Breast epithelium (tissue), 4 donors: ENCODE measurements around the gene CLASP1. TPM values are rescaled to one million over a fixed set of nuclear protein-coding genes. Genes with fewer than 3 reads are reported as not detected.

Source experiments
- DNase-seq, 2 donors: peaks; one replicate each; pipeline ENCODE4 v3.0.0-alpha.2; 2019; ENCODE audit warnings: low spot score in 2 of 2
- H3K27ac ChIP-seq, 2 donors: fragments of 200-600 bp; sonication (generic) in 1 of 2; one replicate each; pipeline ENCODE4 v1.5.1; 2016 to 2019; ENCODE audit warnings: mild to moderate bottlenecking in 1 of 2
- H3K27me3 ChIP-seq, 2 donors: fragments of 200-600 bp; sonication (generic) in 1 of 2; one replicate each; pipeline versions ENCODE4 v1.5.1 to v1.6.0; 2017 to 2019; ENCODE audit warnings: control low read depth in 1 of 2, mild to moderate bottlenecking in 1 of 2
- H3K36me3 ChIP-seq: fragments of 200-600 bp; one replicate; pipeline ENCODE4 v1.5.1; 2019
- H3K4me1 ChIP-seq, 2 donors: fragments of 200-600 bp; sonication (generic); one replicate each; pipeline ENCODE4 v1.5.1; 2016 to 2019; ENCODE audit warnings: control low read depth in 1 of 2
- H3K4me3 ChIP-seq, 3 donors: fragments of 200-600 bp; sonication (generic); 1 replicate in 2 of 3; 2 replicates in 1 of 3; pipeline ENCODE4 v1.5.1; 2016 to 2019; ENCODE audit warnings: mild to moderate bottlenecking in 3 of 3, moderate library complexity in 2 of 3
- H3K9me3 ChIP-seq, 2 donors: fragments of 200-600 bp; sonication (generic) in 1 of 2; one replicate each; pipeline ENCODE4 v1.5.1; 2016 to 2019; ENCODE audit warnings: control low read depth in 1 of 2
- POLR2A ChIP-seq: fragments of 450-650 bp; IDR thresholded peaks from one replicate; pipeline ENCODE4 v1.6.1; 2016; ENCODE audit warnings: antibody characterized with exemption, mild to moderate bottlenecking, moderate library complexity
- POLR2AphosphoS5 ChIP-seq, 3 donors: sonication (generic); formaldehyde crosslinking; IDR thresholded peaks; one replicate each; pipeline ENCODE4 v1.6.1; 2017; ENCODE audit warnings: antibody characterized with exemption in 3 of 3
- intact Hi-C: fragments of 100-400 bp; cut with DNase I; formaldehyde crosslinking; loops from one replicate; pipeline ENCODE4 v1.15.1; 2023; ENCODE audit warnings: low total_unique reads
- total RNA-seq, 3 donors: library from RNA; depleted of rRNA; stranded (reverse); fragments of >200 nt; gene quantifications; one replicate each; pipeline ENCODE4 v1.1.0, GENCODE V29; 2016
- TF ChIP-seq, protein P1 (sequence below), 3 donors: fragments of 450-650 bp; IDR thresholded peaks; one replicate each; pipeline ENCODE4 v1.5.1; 2016 to 2017; ENCODE audit warnings: antibody characterized with exemption in 3 of 3, mild to moderate bottlenecking in 3 of 3, moderate library complexity in 3 of 3

Gene CLASP1
- total RNA-seq, 3 donors from 2014 or later, result 80.3 to 106 (median 98.7) TPM

DNA sequence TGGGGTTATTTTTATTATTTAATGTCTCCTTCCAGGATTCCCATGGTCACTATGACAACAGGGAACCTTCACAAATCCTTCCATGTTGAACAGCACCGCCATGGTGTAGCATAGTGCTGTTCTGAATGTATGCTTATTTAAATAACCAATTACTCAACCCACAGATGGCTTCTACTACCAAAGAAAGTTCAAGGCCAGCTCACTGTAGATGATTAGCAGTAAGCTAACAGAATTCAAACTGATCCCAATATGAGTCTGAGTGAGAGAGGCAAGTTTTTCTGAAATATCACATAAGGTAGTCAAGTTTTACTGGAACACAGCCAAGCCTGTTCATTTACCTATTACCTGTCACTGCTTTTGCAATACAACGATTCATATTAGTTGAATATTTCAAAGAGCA lies 51.2 kb downstream of the CLASP1 start:
- no peaks in the 10 kb centered on the region for H3K9me3 ChIP-seq
- no peaks in the 10 kb centered on the region for H3K36me3 ChIP-seq
- DNase-seq, result no peak
- intact Hi-C loops, result no loop called here
- H3K27me3 ChIP-seq, result no peaks in the 10 kb centered on the region
- no peak overlapping the region for H3K4me3 ChIP-seq
- no peak overlapping the region for H3K27ac ChIP-seq
- H3K4me1 ChIP-seq, result no peaks in the 10 kb centered on the region
- TF ChIP-seq POLR2A, result no peak
- TF ChIP-seq POLR2AphosphoS5 (IDR thresholded peaks at IDR 0.05), result no peak
- TF ChIP-seq, protein P1, sequence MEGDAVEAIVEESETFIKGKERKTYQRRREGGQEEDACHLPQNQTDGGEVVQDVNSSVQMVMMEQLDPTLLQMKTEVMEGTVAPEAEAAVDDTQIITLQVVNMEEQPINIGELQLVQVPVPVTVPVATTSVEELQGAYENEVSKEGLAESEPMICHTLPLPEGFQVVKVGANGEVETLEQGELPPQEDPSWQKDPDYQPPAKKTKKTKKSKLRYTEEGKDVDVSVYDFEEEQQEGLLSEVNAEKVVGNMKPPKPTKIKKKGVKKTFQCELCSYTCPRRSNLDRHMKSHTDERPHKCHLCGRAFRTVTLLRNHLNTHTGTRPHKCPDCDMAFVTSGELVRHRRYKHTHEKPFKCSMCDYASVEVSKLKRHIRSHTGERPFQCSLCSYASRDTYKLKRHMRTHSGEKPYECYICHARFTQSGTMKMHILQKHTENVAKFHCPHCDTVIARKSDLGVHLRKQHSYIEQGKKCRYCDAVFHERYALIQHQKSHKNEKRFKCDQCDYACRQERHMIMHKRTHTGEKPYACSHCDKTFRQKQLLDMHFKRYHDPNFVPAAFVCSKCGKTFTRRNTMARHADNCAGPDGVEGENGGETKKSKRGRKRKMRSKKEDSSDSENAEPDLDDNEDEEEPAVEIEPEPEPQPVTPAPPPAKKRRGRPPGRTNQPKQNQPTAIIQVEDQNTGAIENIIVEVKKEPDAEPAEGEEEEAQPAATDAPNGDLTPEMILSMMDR (IDR thresholded peaks at IDR 0.05), result no peak

DNA sequence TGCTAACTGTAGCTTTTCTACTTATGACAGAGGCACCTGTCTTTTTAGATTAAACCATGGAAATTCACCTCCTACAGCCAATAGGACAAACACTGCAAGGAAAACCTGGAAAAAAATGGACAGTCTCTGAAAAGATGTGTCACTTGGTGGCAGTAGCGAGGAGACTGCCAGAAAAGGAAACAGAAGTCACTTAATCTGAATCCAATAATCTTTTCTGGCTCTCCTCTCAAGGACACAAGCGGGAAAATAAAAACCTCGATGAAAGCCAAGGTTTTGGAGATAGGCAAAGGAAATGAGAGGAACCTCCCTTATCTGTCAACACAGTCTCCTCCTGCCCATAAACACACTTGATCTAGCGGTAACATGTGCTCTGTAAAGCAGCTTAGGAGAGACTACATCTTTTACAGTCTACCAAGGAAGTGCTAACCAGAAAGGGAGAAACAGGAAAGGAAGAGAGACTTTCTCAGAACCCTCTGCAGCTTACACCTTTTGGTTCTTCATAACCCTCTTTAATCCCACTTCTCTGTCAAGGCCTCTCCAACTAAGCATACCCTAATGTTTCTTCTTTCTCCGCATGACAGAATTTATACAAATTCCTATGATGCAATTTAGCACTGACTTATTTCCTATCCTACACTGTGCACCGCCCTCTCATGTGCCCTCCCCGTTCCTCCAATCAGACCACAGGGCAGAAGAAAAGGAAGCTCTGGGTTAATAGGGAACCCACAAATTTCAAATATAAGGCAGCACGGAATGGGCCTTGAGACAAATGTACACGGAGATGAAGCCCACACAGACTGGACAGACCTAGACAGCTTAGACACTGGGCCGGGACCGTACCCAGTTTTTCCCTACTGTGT lies 52.8 kb downstream of the CLASP1 start:
- intact Hi-C loops, result no loop called here
- TF ChIP-seq POLR2AphosphoS5 (IDR thresholded peaks at IDR 0.05), result no peak
- TF ChIP-seq, protein P1 (IDR thresholded peaks at IDR 0.05), result peak in 2 of 3 donors; percentile 15 to 20
- Histone ChIP-seq H3K4me3 (peak overlapping the region in 1 of 3 donors; percentile 17), H3K27ac (peak overlapping the region in 1 of 2 donors; percentile 48), H3K9me3 (no peaks in the 10 kb centered on the region), H3K36me3 (no peaks in the 10 kb centered on the region), H3K4me1 (no peaks in the 10 kb centered on the region), H3K27me3 (no peaks in the 10 kb centered on the region)
- DNase-seq, result no peak

DNA sequence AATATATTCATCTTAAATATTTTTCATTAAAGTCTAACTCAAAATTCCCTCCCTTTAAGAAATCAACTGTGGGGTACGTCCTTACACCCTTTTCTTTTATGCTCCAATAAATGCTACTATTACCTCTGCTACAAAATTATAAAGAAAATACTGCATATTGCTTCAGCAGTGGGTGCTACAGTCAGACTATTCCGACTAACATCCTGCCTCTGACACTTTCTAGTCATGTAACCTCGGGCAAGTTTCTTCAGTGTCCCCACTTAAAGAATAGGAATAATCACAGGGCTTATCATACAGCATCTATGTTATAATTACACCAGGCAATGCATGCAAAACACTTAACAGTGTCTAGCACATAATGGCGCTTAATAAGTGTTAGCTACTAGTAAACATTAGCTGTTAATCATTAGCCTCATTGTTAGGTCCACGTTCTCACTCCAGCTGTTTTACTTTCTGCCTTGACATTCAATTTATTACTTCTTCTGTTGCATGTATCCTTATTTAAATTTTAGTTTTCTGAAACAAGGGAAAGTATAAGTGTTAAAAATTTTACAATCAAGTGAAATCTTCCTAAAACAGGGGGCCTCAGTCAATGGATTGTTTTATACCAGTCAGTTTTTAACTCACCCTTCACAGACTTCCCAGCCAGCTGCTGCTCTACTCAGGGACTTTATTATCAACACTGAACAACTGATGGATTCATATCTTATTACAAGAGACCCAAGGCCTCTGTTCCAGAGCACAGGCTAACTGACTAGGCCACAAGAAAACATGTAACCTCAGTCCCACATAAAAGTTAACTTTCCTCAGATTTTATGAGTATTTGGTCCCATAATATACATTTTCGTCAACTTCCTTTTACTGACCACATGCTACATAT lies 54.0 kb downstream of the CLASP1 start:
- no peak overlapping the region for H3K27ac ChIP-seq
- H3K4me3 ChIP-seq, result no peak overlapping the region
- no peaks in the 10 kb centered on the region for H3K27me3 ChIP-seq
- DNase-seq, result no peak
- H3K36me3 ChIP-seq, result no peaks in the 10 kb centered on the region
- intact Hi-C loops, result no loop called here
- no peaks in the 10 kb centered on the region for H3K9me3 ChIP-seq
- H3K4me1 ChIP-seq, result no peaks in the 10 kb centered on the region
- TF ChIP-seq POLR2A, result no peak

DNA sequence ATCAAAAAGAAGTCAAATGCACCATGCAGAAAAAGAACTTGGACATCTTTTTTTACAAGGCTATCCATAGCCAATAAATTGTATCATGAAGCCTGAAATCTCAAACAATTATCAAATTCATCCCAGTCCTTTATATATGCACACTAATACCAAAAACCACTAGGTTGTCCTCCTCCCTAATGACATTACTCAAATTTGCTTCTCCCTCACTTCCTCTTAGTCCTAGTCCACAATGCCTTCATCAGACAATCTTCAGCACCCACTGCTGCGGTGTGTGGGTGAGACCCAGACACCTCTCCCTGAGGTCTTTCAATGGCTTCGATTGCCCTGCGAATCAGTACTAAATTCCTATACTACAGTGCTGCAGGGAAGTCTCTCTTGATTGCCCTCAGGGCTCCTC lies 58.1 kb downstream of the CLASP1 start:
- intact Hi-C loops, result no loop called here
- Histone ChIP-seq H3K27me3 (no peaks in the 10 kb centered on the region), H3K4me1 (no peaks in the 10 kb centered on the region), H3K9me3 (no peaks in the 10 kb centered on the region), H3K36me3 (no peaks in the 10 kb centered on the region), H3K27ac (no peak overlapping the region), H3K4me3 (no peak overlapping the region)
- TF ChIP-seq, protein P1 (IDR thresholded peaks at IDR 0.05), result no peak
- TF ChIP-seq POLR2A (no peak), POLR2AphosphoS5 (IDR thresholded peaks at IDR 0.05) (no peak)
- DNase-seq, result no peak

DNA sequence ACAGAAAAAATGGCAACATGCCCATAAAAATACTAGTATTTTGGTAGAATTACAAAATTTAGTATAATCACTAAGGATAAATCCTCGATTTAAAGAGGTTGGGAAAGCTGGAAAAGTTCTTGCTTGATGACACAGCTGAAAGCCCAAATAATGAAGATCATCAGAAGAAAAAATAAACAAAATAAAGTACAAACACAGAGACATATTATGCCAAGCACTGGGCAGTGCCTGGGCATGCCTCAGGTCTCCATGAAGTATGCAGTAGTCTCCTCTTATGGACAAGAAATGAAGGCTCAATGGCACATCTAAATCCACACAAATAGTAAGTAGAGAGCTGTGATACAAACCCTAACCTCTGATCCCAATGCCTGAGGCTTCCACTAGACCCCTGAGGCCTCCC lies 60.9 kb downstream of the CLASP1 start:
- H3K36me3 ChIP-seq, result no peaks in the 10 kb centered on the region

More for the DNA sequence above, 60.9 kb downstream of the CLASP1 start:
- Histone ChIP-seq H3K27ac (no peak overlapping the region), H3K4me3 (no peak overlapping the region), H3K27me3 (no peaks in the 10 kb centered on the region), H3K4me1 (no peaks in the 10 kb centered on the region), H3K9me3 (no peaks in the 10 kb centered on the region)
- intact Hi-C loops, result no loop called here
- TF ChIP-seq, protein P1 (IDR thresholded peaks at IDR 0.05), result no peak
- no peak for TF ChIP-seq POLR2A
- no peak for TF ChIP-seq POLR2AphosphoS5 (IDR thresholded peaks at IDR 0.05)
- DNase-seq, result no peak
